K562 (cell line): ENCODE results near the gene CCDC178. TPM values are rescaled to one million over a fixed set of nuclear protein-coding genes. Genes with fewer than 3 reads are reported as not detected.

Source experiments
- ATAC-seq: fragments of 200-7000 bp; cut with Tn5 transposase; 3 replicates; pipeline ENCODE4 v1.9.1; 2020; ENCODE audit warnings: moderate library complexity
- BruUV-seq: library from RNA; stranded (reverse); fragments of 400-500 nt; replicated peaks from 2 replicates; lab custom pipeline; 2021; lab: Mats Ljungman, UMichigan
- CTCF ChIA-PET: fragments of 300-600 bp; formaldehyde crosslinking; extraction: SDS; loops from one replicate; lab custom pipeline; 2021; ENCODE audit warnings: low intra/inter-chr PET ratio; lab: Yijun Ruan, JAX
- POLR2A ChIA-PET: fragments of 300-600, 350-650 bp; sonication (Branson Sonifier 250); formaldehyde crosslinking; extraction: SDS; loops from one replicate; lab custom pipeline; 2021; ENCODE audit warnings: antibody characterized with exemption, inconsistent platforms; lab: Yijun Ruan, JAX
- DNase-seq, 4 experiments: peaks; one replicate each; pipeline versions ENCODE4 v3.0.0 to v3.0.0-alpha.2; 2011 to 2018; ENCODE audit warnings: low spot score in 3 of 4, mixed read lengths in 3 of 4; ENCODE audit errors: extremely low read depth in 1 of 4
- FAIRE-seq: peaks from 2 replicates; lab custom pipeline; 2011; peaks lifted over from hg19 to GRCh38; lab: Jason Lieb, UNC
- H2AFZ ChIP-seq: 2 replicates; pipeline ENCODE4 v1.6.0; 2011; ENCODE audit warnings: low read depth, low read length, control low read depth, inconsistent platforms
- H3K27ac ChIP-seq: fragments of 200-600 bp; 3 replicates; pipeline ENCODE4 v1.8.0; 2011; ENCODE audit warnings: low read depth, mild to moderate bottlenecking, control low read depth, inconsistent platforms, low read length, moderate library complexity, mixed read lengths; ENCODE audit errors: extremely low read depth
- H3K27me3 ChIP-seq, 2 experiments: fragments of 300-600 bp in 1 of 2; 2 replicates in 1 of 2; 3 replicates in 1 of 2; pipeline versions ENCODE4 v1.6.0 to v1.8.0; 2011; ENCODE audit warnings: inconsistent platforms in 2 of 2, low read length in 2 of 2, mild to moderate bottlenecking in 1 of 2, mixed read lengths in 1 of 2, moderate library complexity in 1 of 2; ENCODE audit not compliant: control insufficient read depth in 2 of 2, insufficient read depth in 2 of 2
- H3K36me3 ChIP-seq: fragments of 300-600 bp; 3 replicates; pipeline ENCODE4 v1.8.0; 2011; ENCODE audit warnings: mild to moderate bottlenecking, low read length, inconsistent platforms; ENCODE audit not compliant: control insufficient read depth, insufficient read depth
- H3K4me1 ChIP-seq, 2 experiments: fragments of 200-600 bp in 1 of 2; replicated peaks in 1 of 2; 2 replicates in 1 of 2; 3 replicates in 1 of 2; pipeline versions ENCODE4 v1.5.1 to v1.8.0; 2011; ENCODE audit warnings: inconsistent platforms in 2 of 2, low read length in 2 of 2, mild to moderate bottlenecking in 1 of 2, mixed read lengths in 1 of 2, moderate library complexity in 1 of 2; ENCODE audit not compliant: control insufficient read depth in 2 of 2, insufficient read depth in 2 of 2
- H3K4me2 ChIP-seq: 2 replicates; pipeline ENCODE4 v1.6.1; 2011; ENCODE audit warnings: low read length, control low read depth, inconsistent platforms, mixed read lengths; ENCODE audit not compliant: insufficient read depth
- H3K4me3 ChIP-seq: fragments of 200-600 bp; sonication (generic), shearing (Covaris generic); 2 replicates; pipeline ENCODE4 v1.5.1; 2016; ENCODE audit warnings: control low read depth, inconsistent platforms
- H3K79me2 ChIP-seq: fragments of 200-600 bp; 3 replicates; pipeline ENCODE4 v1.8.0; 2011; ENCODE audit warnings: low read length, inconsistent platforms; ENCODE audit not compliant: control insufficient read depth, insufficient read depth
- H3K9ac ChIP-seq, 2 experiments: 2 replicates each; pipeline versions ENCODE4 v1.6.0 to v1.6.1; 2011; ENCODE audit warnings: low read depth in 2 of 2, low read length in 2 of 2, control low read depth in 1 of 2, inconsistent platforms in 1 of 2, mild to moderate bottlenecking in 1 of 2, mixed read lengths in 1 of 2; ENCODE audit not compliant: insufficient read depth in 1 of 2
- H3K9me1 ChIP-seq: one replicate; pipeline ENCODE4 v1.6.0; 2011; ENCODE audit warnings: inconsistent platforms, mild to moderate bottlenecking, low read length, moderate library complexity; ENCODE audit not compliant: control insufficient read depth, insufficient read depth
- H3K9me3 ChIP-seq: replicated peaks from 2 replicates; pipeline ENCODE4 v1.5.1; 2011; ENCODE audit warnings: low read depth, low read length, inconsistent platforms; ENCODE audit not compliant: control insufficient read depth, insufficient read depth
- H4K20me1 ChIP-seq: replicated peaks from 2 replicates; pipeline ENCODE4 v1.6.1; 2011; ENCODE audit warnings: low read length, inconsistent platforms, mixed read lengths; ENCODE audit not compliant: control insufficient read depth, insufficient read depth
- BACH1 ChIP-seq: fragments of 200-800 bp; sonication (Bioruptor generic); IDR thresholded peaks from 2 replicates; pipeline ENCODE4 v1.6.1; 2016; ENCODE audit warnings: missing genetic modification characterization, missing compliant biosample characterization
- C11orf30 ChIP-seq: fragments of 450-650 bp; IDR thresholded peaks from 2 replicates; pipeline ENCODE4 v1.6.1; 2016; ENCODE audit warnings: low read depth, mild to moderate bottlenecking
- DPF2 ChIP-seq: fragments of 450-650 bp; IDR thresholded peaks from 2 replicates; pipeline ENCODE4 v1.6.1; 2016
- HIVEP1 ChIP-seq: fragments of 250-450 bp; sonication (Bioruptor Pico); IDR thresholded peaks from 2 replicates; pipeline ENCODE4 v1.4.0; 2020; ENCODE audit warnings: mild to moderate bottlenecking
- L3MBTL2 ChIP-seq: fragments of 450-650 bp; IDR thresholded peaks from 2 replicates; pipeline ENCODE4 v1.6.1; 2016; ENCODE audit warnings: mild to moderate bottlenecking, moderate library complexity
- POLR3A ChIP-seq: IDR thresholded peaks from 2 replicates; pipeline ENCODE4 v1.6.1; 2011; ENCODE audit warnings: borderline replicate concordance, mild to moderate bottlenecking, moderate library complexity; ENCODE audit not compliant: insufficient read length, insufficient read depth; ENCODE audit errors: extremely low read depth
- RNF2 ChIP-seq: sonication (generic); IDR thresholded peaks from 2 replicates; pipeline ENCODE4 v1.6.1; 2016
- THRAP3 ChIP-seq: fragments of 450-650 bp; IDR thresholded peaks from 2 replicates; pipeline ENCODE4 v1.6.1; 2016; ENCODE audit warnings: mild to moderate bottlenecking, inconsistent platforms, borderline replicate concordance
- ZNF184 ChIP-seq: sonication (generic); formaldehyde crosslinking; IDR thresholded peaks from 2 replicates; pipeline ENCODE4 v1.5.0; 2020; ENCODE audit warnings: missing genetic modification reagents
- ZNF780A ChIP-seq: fragments of 250-450 bp; sonication (Bioruptor Pico); IDR thresholded peaks from 2 replicates; pipeline ENCODE4 v1.5.0; 2021; ENCODE audit warnings: mild to moderate bottlenecking
- WGBS: fragments of 100-300 bp; shearing (Covaris generic); methylation state at CpG from one replicate; pipeline ENCODE4 v1.1.6; 2016; ENCODE audit warnings: low coverage, mixed read lengths; ENCODE audit not compliant: insufficient coverage; ENCODE audit errors: missing lambda C conversion rate; 5-methylcytosine and 5-hydroxymethylcytosine counted together
- in situ Hi-C: fragments of 300-500 bp; cut with MboI; formaldehyde crosslinking; loops from 4 replicates; pipeline ENCODE4 v1.15.0; 2018; ENCODE audit warnings: inconsistent platforms, mixed read lengths
- intact Hi-C: fragments of 100-400 bp; cut with micrococcal nuclease; formaldehyde crosslinking; loops from 2 replicates; pipeline ENCODE4 v1.14.2; 2022
- polyA plus RNA-seq, 8 experiments: library from polyadenylated mRNA; depleted of rRNA in 4 of 8; stranded (reverse) in 5 of 8; unstranded in 3 of 8; fragments of >200 nt; fragmentation: Nextera tagmentation in 2 of 8; fragmentation: Illumina TruSeq in 1 of 8; extraction: Ambion mirVana in 2 of 8; extraction: Trizol in 1 of 8; gene quantifications; 2 replicates each; pipeline versions ENCODE4 v1.2.1 to v1.2.3, GENCODE V29; 2011 to 2014; ENCODE audit warnings: inconsistent platforms in 1 of 8, missing spikeins in 1 of 8
- total RNA-seq, 7 experiments: library from RNA; depleted of rRNA in 6 of 7; stranded (reverse); fragments of >200 nt in 6 of 7; fragmentation: Illumina TruSeq in 2 of 7; extraction: Trizol in 2 of 7; gene quantifications; 2 replicates each; pipeline versions ENCODE4 v1.2.1 to v1.2.3, GENCODE V29; 2011 to 2021; ENCODE audit warnings: low replicate concordance in 1 of 7
- TF ChIP-seq, protein P1 (sequence below): fragments of 450-650 bp; formaldehyde crosslinking; IDR thresholded peaks from 2 replicates; pipeline ENCODE4 v1.4.0; 2022; ENCODE audit warnings: mild to moderate bottlenecking, moderate library complexity

Gene CCDC178
- total and polyA plus RNA-seq, 9 of the 15 experiments (the other 6 are each of a cell fraction or from before 2014, with no cell fraction given): 0.12 to 0.47 (median 0.15) TPM; not detected in 6

GRCh38 chr18:32893915-32894314 lies 546.6 kb downstream of the CCDC178 start:
- Histone ChIP-seq H3K9me3 (no peaks in the 10 kb centered on the region; the same call in 1 of the 2 replicates), H3K4me2 (no peak overlapping the region), H3K79me2 (no peaks in the 10 kb centered on the region), H3K27ac (no peak overlapping the region), H4K20me1 (no peaks in the 10 kb centered on the region), H3K36me3 (no peaks in the 10 kb centered on the region), H3K4me3 (no peak overlapping the region), H3K9ac (no peak overlapping the region), H3K4me1 (no peaks in the 10 kb centered on the region), H3K9me1 (no peaks in the 10 kb centered on the region), H3K27me3 (no peaks in the 10 kb centered on the region), H2AFZ (no peak overlapping the region)
- no peak for ATAC-seq
- under 1% methylated on average over 7 of the region's 7 CpGs for WGBS
- TF ChIP-seq RNF2 (no peak), ZNF184 (peak; percentile 86)
- no TSS peak for BruUV-seq
- ChIA-PET POLR2A (no interaction called here), CTCF (no interaction called here)
- FAIRE-seq: no peak
- in situ Hi-C loops (no loop called here), intact Hi-C loops (no loop called here)
- no peak for DNase-seq

DNA sequence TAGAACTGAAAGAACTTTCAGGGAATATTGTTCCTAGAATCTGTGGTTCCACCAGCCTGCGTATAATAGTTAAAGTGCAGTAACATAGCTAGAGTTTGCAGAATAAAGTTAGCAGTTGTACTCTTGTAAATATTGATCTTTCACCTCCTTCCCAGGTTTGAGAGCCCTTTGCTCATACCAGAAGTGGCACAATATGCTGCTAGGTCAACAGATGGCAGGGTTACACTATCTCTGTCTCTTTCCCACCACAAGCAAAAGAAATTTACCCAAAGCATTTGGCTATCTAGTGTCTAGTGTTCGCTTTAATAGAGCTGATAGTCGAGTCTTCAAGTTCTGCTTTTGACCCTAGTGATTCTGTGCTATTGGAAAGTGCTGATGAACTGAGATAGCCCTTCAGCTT lies 548.7 kb downstream of the CCDC178 start:
- Histone ChIP-seq H3K4me1 (no peaks in the 10 kb centered on the region), H3K27ac (no peak overlapping the region), H3K9ac (no peak overlapping the region), H3K79me2 (no peaks in the 10 kb centered on the region), H3K4me2 (no peak overlapping the region), H2AFZ (no peak overlapping the region), H3K27me3 (no peaks in the 10 kb centered on the region), H3K36me3 (no peaks in the 10 kb centered on the region), H3K9me3 (no peaks in the 10 kb centered on the region; the same call in 1 of the 2 replicates), H3K9me1 (no peaks in the 10 kb centered on the region), H3K4me3 (no peak overlapping the region), H4K20me1 (no peaks in the 10 kb centered on the region)
- no TSS peak for BruUV-seq
- no peak for FAIRE-seq
- POLR2A ChIA-PET: no interaction called here
- in situ Hi-C loops: no loop called here
- DNase-seq: no peak
- CTCF ChIA-PET: no interaction called here
- WGBS: 4% methylated on average over 3 of the region's 3 CpGs
- intact Hi-C loops: no loop called here
- ATAC-seq: no peak
- TF ChIP-seq POLR3A (no peak), THRAP3 (no peak), C11orf30 (no peak), BACH1 (tag) (no peak), ZNF780A (CRISPR knock-in tag) (no peak), DPF2 (no peak), L3MBTL2 (no peak), HIVEP1 (CRISPR knock-in tag) (no peak)
- TF ChIP-seq, protein P1, sequence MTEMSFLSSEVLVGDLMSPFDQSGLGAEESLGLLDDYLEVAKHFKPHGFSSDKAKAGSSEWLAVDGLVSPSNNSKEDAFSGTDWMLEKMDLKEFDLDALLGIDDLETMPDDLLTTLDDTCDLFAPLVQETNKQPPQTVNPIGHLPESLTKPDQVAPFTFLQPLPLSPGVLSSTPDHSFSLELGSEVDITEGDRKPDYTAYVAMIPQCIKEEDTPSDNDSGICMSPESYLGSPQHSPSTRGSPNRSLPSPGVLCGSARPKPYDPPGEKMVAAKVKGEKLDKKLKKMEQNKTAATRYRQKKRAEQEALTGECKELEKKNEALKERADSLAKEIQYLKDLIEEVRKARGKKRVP (CRISPR knock-in tag): no peak
